ENCODE measurements around the gene ADAP1. TPM values are rescaled to one million over a fixed set of nuclear protein-coding genes. Genes with fewer than 3 reads are reported as not detected.

ADAP1 gene
- total and polyA plus RNA-seq, 2 of the 13 experiments (the other 11 are each of a cell fraction or from before 2014, with no cell fraction given), result 10.5 to 24.6 TPM

DNA sequence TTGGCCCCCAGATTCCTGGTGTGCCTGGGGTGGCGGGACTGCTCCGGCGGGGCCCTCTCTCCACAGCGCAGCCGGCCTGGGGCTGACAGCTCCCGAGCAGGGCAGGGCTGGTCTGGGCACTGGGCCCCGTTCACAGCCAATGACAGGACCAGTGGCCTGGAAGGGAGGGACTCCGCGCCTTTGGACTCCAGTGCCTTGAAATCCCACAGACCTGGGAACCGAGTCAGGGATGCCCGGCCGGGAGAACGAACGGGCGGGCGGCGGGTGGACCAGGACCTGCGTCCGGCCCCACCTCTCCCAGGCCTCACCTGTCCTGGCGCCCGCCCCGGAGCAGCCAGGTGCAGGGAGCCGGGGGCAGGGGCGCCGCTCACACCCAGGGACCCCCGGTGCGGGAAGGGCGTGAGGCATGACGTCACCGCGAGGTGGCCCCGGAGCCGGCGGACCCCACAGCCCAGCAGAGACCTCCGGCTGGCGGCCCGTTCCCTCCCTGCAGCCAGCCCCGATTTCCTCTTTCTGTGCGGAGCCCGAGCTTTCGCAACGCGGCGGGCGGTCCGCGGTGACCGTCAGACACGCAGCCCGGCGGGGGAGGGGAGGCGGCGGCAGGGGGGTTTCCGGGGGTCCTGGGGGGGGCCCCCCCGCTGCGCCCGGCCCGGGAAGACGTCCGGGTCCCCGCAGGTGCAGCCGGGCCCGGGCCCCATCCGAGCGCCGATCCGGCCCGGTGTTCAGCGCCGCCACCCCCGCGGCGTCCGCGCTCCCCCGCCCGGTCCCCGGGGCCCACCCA, 743 bp downstream of the ADAP1 start (continued):
- TF ChIP-seq MYNN (CRISPR knock-in tag; IDR thresholded peaks at IDR 0.05; ENCODE audit: low read depth) (no peak), SIN3B (IDR thresholded peaks at IDR 0.05; ENCODE audit: low read length) (no peak), CHD2 (IDR thresholded peaks at IDR 0.05; ENCODE audit: low read depth, low read length) (no peak), MBNL3 (CRISPR knock-in tag; conservative IDR thresholded peaks at IDR 0.05) (no peak), ARNT2 (CRISPR knock-in tag; IDR thresholded peaks at IDR 0.05; ENCODE audit: low read depth) (no peak), ZNF484 (CRISPR knock-in tag; IDR thresholded peaks at IDR 0.05; ENCODE audit: borderline replicate concordance, low read depth) (no peak), ZNF350 (CRISPR knock-in tag; IDR thresholded peaks at IDR 0.05; ENCODE audit: borderline replicate concordance, low read depth) (no peak), TSC22D2 (CRISPR knock-in tag; IDR thresholded peaks at IDR 0.05; ENCODE audit: borderline replicate concordance) (no peak), ZNF883 (CRISPR knock-in tag; IDR thresholded peaks at IDR 0.05; ENCODE audit: not compliant biosample characterization) (peak; percentile 90), GABPA (IDR thresholded peaks at IDR 0.05; ENCODE audit: low read depth, low read length) (no peak), GABPA (CRISPR knock-in tag; IDR thresholded peaks at IDR 0.05; ENCODE audit: low read depth) (no peak), SMAD3 (CRISPR knock-in tag; IDR thresholded peaks at IDR 0.05) (no peak), NBN (conservative IDR thresholded peaks at IDR 0.05) (no peak)
- TF ChIP-seq, protein P1, sequence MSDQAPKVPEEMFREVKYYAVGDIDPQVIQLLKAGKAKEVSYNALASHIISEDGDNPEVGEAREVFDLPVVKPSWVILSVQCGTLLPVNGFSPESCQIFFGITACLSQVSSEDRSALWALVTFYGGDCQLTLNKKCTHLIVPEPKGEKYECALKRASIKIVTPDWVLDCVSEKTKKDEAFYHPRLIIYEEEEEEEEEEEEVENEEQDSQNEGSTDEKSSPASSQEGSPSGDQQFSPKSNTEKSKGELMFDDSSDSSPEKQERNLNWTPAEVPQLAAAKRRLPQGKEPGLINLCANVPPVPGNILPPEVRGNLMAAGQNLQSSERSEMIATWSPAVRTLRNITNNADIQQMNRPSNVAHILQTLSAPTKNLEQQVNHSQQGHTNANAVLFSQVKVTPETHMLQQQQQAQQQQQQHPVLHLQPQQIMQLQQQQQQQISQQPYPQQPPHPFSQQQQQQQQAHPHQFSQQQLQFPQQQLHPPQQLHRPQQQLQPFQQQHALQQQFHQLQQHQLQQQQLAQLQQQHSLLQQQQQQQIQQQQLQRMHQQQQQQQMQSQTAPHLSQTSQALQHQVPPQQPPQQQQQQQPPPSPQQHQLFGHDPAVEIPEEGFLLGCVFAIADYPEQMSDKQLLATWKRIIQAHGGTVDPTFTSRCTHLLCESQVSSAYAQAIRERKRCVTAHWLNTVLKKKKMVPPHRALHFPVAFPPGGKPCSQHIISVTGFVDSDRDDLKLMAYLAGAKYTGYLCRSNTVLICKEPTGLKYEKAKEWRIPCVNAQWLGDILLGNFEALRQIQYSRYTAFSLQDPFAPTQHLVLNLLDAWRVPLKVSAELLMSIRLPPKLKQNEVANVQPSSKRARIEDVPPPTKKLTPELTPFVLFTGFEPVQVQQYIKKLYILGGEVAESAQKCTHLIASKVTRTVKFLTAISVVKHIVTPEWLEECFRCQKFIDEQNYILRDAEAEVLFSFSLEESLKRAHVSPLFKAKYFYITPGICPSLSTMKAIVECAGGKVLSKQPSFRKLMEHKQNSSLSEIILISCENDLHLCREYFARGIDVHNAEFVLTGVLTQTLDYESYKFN (CRISPR knock-in tag; conservative IDR thresholded peaks at IDR 0.05), result no peak
- TF ChIP-seq, protein P2, sequence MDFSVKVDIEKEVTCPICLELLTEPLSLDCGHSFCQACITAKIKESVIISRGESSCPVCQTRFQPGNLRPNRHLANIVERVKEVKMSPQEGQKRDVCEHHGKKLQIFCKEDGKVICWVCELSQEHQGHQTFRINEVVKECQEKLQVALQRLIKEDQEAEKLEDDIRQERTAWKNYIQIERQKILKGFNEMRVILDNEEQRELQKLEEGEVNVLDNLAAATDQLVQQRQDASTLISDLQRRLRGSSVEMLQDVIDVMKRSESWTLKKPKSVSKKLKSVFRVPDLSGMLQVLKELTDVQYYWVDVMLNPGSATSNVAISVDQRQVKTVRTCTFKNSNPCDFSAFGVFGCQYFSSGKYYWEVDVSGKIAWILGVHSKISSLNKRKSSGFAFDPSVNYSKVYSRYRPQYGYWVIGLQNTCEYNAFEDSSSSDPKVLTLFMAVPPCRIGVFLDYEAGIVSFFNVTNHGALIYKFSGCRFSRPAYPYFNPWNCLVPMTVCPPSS (IDR thresholded peaks at IDR 0.05), result no peak
- TF ChIP-seq, protein P3, sequence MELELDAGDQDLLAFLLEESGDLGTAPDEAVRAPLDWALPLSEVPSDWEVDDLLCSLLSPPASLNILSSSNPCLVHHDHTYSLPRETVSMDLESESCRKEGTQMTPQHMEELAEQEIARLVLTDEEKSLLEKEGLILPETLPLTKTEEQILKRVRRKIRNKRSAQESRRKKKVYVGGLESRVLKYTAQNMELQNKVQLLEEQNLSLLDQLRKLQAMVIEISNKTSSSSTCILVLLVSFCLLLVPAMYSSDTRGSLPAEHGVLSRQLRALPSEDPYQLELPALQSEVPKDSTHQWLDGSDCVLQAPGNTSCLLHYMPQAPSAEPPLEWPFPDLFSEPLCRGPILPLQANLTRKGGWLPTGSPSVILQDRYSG (CRISPR knock-in tag; IDR thresholded peaks at IDR 0.05), result no peak
- TF ChIP-seq, protein P4, sequence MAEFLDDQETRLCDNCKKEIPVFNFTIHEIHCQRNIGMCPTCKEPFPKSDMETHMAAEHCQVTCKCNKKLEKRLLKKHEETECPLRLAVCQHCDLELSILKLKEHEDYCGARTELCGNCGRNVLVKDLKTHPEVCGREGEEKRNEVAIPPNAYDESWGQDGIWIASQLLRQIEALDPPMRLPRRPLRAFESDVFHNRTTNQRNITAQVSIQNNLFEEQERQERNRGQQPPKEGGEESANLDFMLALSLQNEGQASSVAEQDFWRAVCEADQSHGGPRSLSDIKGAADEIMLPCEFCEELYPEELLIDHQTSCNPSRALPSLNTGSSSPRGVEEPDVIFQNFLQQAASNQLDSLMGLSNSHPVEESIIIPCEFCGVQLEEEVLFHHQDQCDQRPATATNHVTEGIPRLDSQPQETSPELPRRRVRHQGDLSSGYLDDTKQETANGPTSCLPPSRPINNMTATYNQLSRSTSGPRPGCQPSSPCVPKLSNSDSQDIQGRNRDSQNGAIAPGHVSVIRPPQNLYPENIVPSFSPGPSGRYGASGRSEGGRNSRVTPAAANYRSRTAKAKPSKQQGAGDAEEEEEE (CRISPR knock-in tag; IDR thresholded peaks at IDR 0.05; ENCODE audit: borderline replicate concordance), result no peak
- TF ChIP-seq, protein P5, sequence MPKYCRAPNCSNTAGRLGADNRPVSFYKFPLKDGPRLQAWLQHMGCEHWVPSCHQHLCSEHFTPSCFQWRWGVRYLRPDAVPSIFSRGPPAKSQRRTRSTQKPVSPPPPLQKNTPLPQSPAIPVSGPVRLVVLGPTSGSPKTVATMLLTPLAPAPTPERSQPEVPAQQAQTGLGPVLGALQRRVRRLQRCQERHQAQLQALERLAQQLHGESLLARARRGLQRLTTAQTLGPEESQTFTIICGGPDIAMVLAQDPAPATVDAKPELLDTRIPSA (CRISPR knock-in tag; IDR thresholded peaks at IDR 0.05; ENCODE audit: borderline replicate concordance), result no peak
- TF ChIP-seq, protein P6, sequence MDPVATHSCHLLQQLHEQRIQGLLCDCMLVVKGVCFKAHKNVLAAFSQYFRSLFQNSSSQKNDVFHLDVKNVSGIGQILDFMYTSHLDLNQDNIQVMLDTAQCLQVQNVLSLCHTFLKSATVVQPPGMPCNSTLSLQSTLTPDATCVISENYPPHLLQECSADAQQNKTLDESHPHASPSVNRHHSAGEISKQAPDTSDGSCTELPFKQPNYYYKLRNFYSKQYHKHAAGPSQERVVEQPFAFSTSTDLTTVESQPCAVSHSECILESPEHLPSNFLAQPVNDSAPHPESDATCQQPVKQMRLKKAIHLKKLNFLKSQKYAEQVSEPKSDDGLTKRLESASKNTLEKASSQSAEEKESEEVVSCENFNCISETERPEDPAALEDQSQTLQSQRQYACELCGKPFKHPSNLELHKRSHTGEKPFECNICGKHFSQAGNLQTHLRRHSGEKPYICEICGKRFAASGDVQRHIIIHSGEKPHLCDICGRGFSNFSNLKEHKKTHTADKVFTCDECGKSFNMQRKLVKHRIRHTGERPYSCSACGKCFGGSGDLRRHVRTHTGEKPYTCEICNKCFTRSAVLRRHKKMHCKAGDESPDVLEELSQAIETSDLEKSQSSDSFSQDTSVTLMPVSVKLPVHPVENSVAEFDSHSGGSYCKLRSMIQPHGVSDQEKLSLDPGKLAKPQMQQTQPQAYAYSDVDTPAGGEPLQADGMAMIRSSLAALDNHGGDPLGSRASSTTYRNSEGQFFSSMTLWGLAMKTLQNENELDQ (CRISPR knock-in tag; IDR thresholded peaks at IDR 0.05; ENCODE audit: borderline replicate concordance), result no peak
